Measurements from ENCODE around the gene NMNAT2. TPM values are rescaled to one million over a fixed set of nuclear protein-coding genes. Genes with fewer than 3 reads are reported as not detected.

Gene NMNAT2
- total RNA-seq, 1 donor from 2014 or later: 0.49 TPM

DNA sequence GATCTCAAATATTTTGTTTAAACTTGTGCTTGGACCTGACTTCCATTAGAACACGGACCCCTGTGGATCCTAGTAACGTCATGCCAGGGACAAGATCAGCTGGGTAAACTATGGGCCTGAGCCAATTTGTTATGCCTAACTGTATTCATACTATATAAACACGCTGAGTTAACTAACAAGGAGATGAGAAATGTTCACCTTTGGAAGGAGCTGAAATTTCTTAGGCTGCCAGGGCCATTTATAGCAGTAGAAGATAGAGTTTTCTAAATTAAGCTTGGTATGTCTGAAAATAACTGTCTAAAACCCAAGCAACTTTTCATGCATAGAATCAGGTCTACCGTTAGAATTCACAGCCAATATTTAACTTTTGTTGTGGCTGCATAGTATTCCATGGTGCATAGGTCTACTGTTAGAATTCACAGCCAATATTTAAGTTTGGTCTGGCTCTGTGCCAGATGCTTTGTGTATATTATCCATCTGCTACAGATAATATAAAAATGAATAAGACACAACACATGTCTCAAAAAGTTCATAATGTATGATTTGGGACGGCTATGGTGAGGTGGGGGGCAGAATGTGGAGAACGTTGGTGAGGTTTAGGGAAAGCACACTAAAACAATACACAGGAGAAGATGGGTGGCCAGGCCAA is 61.5 kb downstream of the NMNAT2 start:
- H3K4me1 Mint-ChIP-seq: peaks cover 12% of the 10 kb centered on the region
- H3K79me2 ChIP-seq (ENCODE audit: low read depth): no peaks in the 10 kb centered on the region
- no peak overlapping the region for H3K4me3 Mint-ChIP-seq
- no peak for DNase-seq (ENCODE audit: low spot score)
- no peaks in the 10 kb centered on the region for H3K4me1 ChIP-seq
- no peaks in the 10 kb centered on the region for H3F3A ChIP-seq (ENCODE audit: low read depth)
- H3K36me3 ChIP-seq: no peaks in the 10 kb centered on the region
- no peak overlapping the region for H3K9ac ChIP-seq
- H3K27me3 Mint-ChIP-seq (ENCODE audit: insufficient read depth, low read depth): peaks cover 5% of the 10 kb centered on the region
- H3K4me2 ChIP-seq: no peak overlapping the region
- H3K4me3 ChIP-seq: no peak overlapping the region
- H3K9me3 Mint-ChIP-seq: peaks cover 11% of the 10 kb centered on the region
- peaks cover 2% of the 10 kb centered on the region for H3K36me3 Mint-ChIP-seq
- H3K27me3 ChIP-seq: no peaks in the 10 kb centered on the region
- no peak overlapping the region for H3K27ac Mint-ChIP-seq
- no peaks in the 10 kb centered on the region for H4K20me1 ChIP-seq (ENCODE audit: low read depth)
- H3K9me3 ChIP-seq (ENCODE audit: low read depth): no peaks in the 10 kb centered on the region
- no peak overlapping the region for H3K27ac ChIP-seq
- H2AFZ ChIP-seq (replicated peaks): no peak overlapping the region
- TF ChIP-seq EZH2phosphoT487 (IDR thresholded peaks at IDR 0.05): no peak
- TF ChIP-seq, protein P1, sequence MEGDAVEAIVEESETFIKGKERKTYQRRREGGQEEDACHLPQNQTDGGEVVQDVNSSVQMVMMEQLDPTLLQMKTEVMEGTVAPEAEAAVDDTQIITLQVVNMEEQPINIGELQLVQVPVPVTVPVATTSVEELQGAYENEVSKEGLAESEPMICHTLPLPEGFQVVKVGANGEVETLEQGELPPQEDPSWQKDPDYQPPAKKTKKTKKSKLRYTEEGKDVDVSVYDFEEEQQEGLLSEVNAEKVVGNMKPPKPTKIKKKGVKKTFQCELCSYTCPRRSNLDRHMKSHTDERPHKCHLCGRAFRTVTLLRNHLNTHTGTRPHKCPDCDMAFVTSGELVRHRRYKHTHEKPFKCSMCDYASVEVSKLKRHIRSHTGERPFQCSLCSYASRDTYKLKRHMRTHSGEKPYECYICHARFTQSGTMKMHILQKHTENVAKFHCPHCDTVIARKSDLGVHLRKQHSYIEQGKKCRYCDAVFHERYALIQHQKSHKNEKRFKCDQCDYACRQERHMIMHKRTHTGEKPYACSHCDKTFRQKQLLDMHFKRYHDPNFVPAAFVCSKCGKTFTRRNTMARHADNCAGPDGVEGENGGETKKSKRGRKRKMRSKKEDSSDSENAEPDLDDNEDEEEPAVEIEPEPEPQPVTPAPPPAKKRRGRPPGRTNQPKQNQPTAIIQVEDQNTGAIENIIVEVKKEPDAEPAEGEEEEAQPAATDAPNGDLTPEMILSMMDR (IDR thresholded peaks at IDR 0.05): no peak
- no peak for TF ChIP-seq EZH2 (IDR thresholded peaks at IDR 0.05)

DNA sequence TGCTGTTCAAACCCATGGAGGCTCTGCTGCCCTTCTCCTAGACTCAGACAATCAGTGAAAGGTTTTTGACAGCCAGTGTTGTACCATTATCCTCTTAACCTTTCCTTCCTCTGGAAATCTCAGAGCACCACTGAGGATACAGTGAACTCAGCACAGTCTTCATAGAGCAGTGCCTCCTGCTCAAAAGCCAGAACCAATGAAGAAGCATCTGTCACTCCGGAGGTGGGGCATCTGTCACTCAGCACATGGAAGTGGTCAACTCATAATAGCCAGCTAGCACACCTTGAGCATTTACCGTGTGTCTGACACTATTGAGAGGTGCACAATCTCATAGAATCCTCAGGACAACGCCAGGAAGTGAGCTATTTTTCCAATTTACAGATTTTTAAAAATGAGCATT is 62.4 kb downstream of the NMNAT2 start:
- H3K27me3 Mint-ChIP-seq (ENCODE audit: insufficient read depth, low read depth): peaks cover 5% of the 10 kb centered on the region
- peaks cover 12% of the 10 kb centered on the region for H3K4me1 Mint-ChIP-seq
- peaks cover 2% of the 10 kb centered on the region for H3K36me3 Mint-ChIP-seq
- H3K4me2 ChIP-seq: no peak overlapping the region
- H3K27me3 ChIP-seq: no peaks in the 10 kb centered on the region
- H3K4me1 ChIP-seq: no peaks in the 10 kb centered on the region
- DNase-seq (ENCODE audit: low spot score): no peak
- H3K27ac ChIP-seq: no peak overlapping the region
- no peaks in the 10 kb centered on the region for H3F3A ChIP-seq (ENCODE audit: low read depth)
- TF ChIP-seq EZH2 (IDR thresholded peaks at IDR 0.05) (no peak), EZH2phosphoT487 (IDR thresholded peaks at IDR 0.05) (no peak)
- TF ChIP-seq, protein P1 (IDR thresholded peaks at IDR 0.05): no peak
- no peak overlapping the region for H3K4me3 Mint-ChIP-seq
- no peaks in the 10 kb centered on the region for H3K9me3 ChIP-seq (ENCODE audit: low read depth)
- H3K9me3 Mint-ChIP-seq: peaks cover 11% of the 10 kb centered on the region
- no peaks in the 10 kb centered on the region for H3K79me2 ChIP-seq (ENCODE audit: low read depth)
- no peaks in the 10 kb centered on the region for H4K20me1 ChIP-seq (ENCODE audit: low read depth)
- no peak overlapping the region for H3K9ac ChIP-seq
- no peak overlapping the region for H3K27ac Mint-ChIP-seq
- no peak overlapping the region for H2AFZ ChIP-seq (replicated peaks)
- no peaks in the 10 kb centered on the region for H3K36me3 ChIP-seq
- no peak overlapping the region for H3K4me3 ChIP-seq

DNA sequence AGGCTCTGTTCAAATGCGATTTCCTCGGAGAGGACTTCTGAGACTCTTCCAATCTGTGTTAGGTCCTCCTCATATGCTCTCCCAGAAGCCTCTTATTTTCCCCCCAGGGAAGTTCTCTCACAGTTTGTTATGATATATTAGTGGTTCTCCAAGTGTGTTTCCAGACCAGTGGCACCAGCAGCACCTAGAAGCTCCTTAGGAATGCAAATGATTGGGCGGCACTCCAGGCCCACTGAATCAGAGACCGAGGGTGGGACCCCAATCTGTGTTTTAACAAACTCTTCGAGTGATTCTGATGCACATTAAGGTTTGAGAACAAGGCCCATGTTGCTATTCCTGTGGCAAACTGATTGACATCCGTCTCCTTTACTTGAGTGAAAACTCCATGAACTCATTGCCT is 63.0 kb downstream of the NMNAT2 start:
- Mint-ChIP-seq H3K4me1 (peaks cover 18% of the 10 kb centered on the region), H3K9me3 (peaks cover 11% of the 10 kb centered on the region), H3K27ac (no peak overlapping the region), H3K4me3 (no peak overlapping the region), H3K36me3 (peaks cover 2% of the 10 kb centered on the region), H3K27me3 (ENCODE audit: insufficient read depth, low read depth) (peaks cover 5% of the 10 kb centered on the region)
- Histone ChIP-seq H3K27me3 (no peaks in the 10 kb centered on the region), H3K27ac (no peak overlapping the region), H3K4me1 (no peaks in the 10 kb centered on the region), H3K9me3 (ENCODE audit: low read depth) (no peaks in the 10 kb centered on the region), H3K4me2 (no peak overlapping the region), H2AFZ (replicated peaks) (no peak overlapping the region), H3K9ac (no peak overlapping the region), H3K4me3 (no peak overlapping the region), H3K79me2 (ENCODE audit: low read depth) (no peaks in the 10 kb centered on the region), H3F3A (ENCODE audit: low read depth) (no peaks in the 10 kb centered on the region), H3K36me3 (no peaks in the 10 kb centered on the region), H4K20me1 (ENCODE audit: low read depth) (no peaks in the 10 kb centered on the region)
- TF ChIP-seq, protein P1 (IDR thresholded peaks at IDR 0.05): no peak
- DNase-seq (ENCODE audit: low spot score): no peak
